Sigmoid colon (tissue), 7 donors: ENCODE results near the gene TSPAN9. TPM values are rescaled to one million over a fixed set of nuclear protein-coding genes. Genes with fewer than 3 reads are reported as not detected.

Experiments
- DNase-seq: peaks from one replicate; pipeline ENCODE4 v3.0.0-alpha.2; 2019
- H3K27ac ChIP-seq, 4 donors: fragments of 200-600 bp; sonication (generic); one replicate each; pipeline ENCODE4 v1.5.1; 2016 to 2019; ENCODE audit warnings: mild to moderate bottlenecking in 1 of 4
- H3K27me3 ChIP-seq, 3 donors: fragments of 200-600 bp; sonication (generic); one replicate each; pipeline ENCODE4 v1.5.1; 2019; ENCODE audit warnings: mild to moderate bottlenecking in 1 of 3
- H3K36me3 ChIP-seq, 4 donors: fragments of 200-600 bp; sonication (generic); one replicate each; pipeline ENCODE4 v1.5.1; 2016 to 2019
- H3K4me1 ChIP-seq, 4 donors: fragments of 200-600 bp; sonication (generic); one replicate each; pipeline ENCODE4 v1.5.1; 2017 to 2019
- H3K4me3 ChIP-seq, 4 donors: fragments of 200-600 bp; sonication (generic); one replicate each; pipeline ENCODE4 v1.5.1; 2017 to 2019; ENCODE audit warnings: mild to moderate bottlenecking in 2 of 4, moderate library complexity in 1 of 4
- H3K9me3 ChIP-seq, 4 donors: fragments of 200-600 bp in 3 of 4; sonication (generic) in 3 of 4; one replicate each; pipeline versions ENCODE4 v1.5.1 to v1.6.1; 2013 to 2019
- EP300 ChIP-seq, 4 donors: sonication (generic); formaldehyde crosslinking; IDR thresholded peaks; one replicate each; pipeline ENCODE4 v1.6.1; 2017; ENCODE audit warnings: antibody characterized with exemption in 4 of 4
- POLR2A ChIP-seq, 2 donors: fragments of 450-650 bp; IDR thresholded peaks; one replicate each; pipeline ENCODE4 v1.6.1; 2016; ENCODE audit warnings: antibody characterized with exemption in 2 of 2, mild to moderate bottlenecking in 2 of 2, moderate library complexity in 2 of 2
- POLR2AphosphoS5 ChIP-seq, 4 donors: sonication (generic); formaldehyde crosslinking; IDR thresholded peaks; one replicate each; pipeline ENCODE4 v1.6.1; 2017; ENCODE audit warnings: antibody characterized with exemption in 4 of 4
- WGBS, 2 donors: extraction: QIAGEN DNeasy Blood & Tissue Kit; methylation state at CpG; one replicate each; pipeline ENCODE4 v1.1.7; 2013; 5-methylcytosine and 5-hydroxymethylcytosine counted together
- intact Hi-C: fragments of 100-400 bp; cut with DNase I; formaldehyde crosslinking; loops from one replicate; pipeline ENCODE4 v1.15.1; 2023
- polyA plus RNA-seq, 3 donors: library from polyadenylated mRNA; stranded (reverse); fragments of 200-250 nt; gene quantifications; one replicate each; pipeline ENCODE4 v1.2.3, GENCODE V29; 2013
- total RNA-seq, 4 donors: library from RNA; depleted of rRNA; stranded (reverse); fragments of >200 nt; gene quantifications; one replicate each; pipeline ENCODE4 v1.1.0, GENCODE V29; 2016
- TF ChIP-seq, protein P1 (sequence below), 4 experiments: fragments of 450-650 bp in 3 of 4; fragments of 200-600 bp in 1 of 4; IDR thresholded peaks; one replicate each; pipeline ENCODE4 v1.5.1; 2016 to 2019; ENCODE audit warnings: antibody characterized with exemption in 4 of 4, mild to moderate bottlenecking in 3 of 4, moderate library complexity in 2 of 4
- donor health status: healthy with polysubstance abuse.
- donor health status: Bipolar disorder and iron deficiency.
- donor health status: healthy.

Gene TSPAN9
- total and polyA plus RNA-seq, 7 donors = 0.92 to 28.0 (median 18.2) TPM

DNA sequence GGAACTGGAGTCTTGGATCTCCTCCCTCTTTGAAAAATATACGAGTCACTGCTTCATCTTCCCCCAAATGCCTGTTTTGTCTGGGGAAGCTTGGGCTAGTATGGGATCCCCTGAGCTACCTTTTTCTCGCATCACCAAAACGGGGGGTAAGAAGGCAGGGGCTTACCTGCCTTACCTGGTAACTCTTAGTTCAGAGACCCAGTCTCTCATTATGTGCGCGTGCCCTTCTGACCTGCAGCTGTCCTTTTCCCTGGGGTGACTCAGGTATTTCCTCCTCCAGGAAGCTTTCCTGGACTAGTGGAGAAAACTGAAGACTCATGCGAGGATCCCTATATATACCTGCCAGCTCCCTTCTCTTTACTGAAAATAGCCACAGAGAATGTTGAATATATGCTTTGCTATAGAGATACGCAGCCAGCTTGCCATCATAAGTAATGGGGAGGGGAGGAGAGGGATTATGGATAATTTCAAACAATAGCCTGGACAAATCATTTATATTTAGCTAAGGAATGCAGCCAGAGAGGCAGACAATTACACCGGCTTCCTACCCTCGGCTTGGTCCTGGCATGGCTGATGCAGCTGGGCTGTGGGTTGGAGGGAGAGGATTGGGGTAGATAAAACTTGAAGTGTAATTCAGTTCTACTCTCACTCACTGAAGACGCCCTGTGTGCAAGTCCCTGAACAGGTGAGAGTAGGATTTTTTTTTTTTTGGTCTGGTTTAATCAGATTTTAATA is 1.1 kb downstream of the TSPAN9 start:
- H3K27ac ChIP-seq = peak overlapping the region; percentile 88 to 95 (median 94)
- H3K4me3 ChIP-seq = peak overlapping the region; percentile 81 to 97 (median 90)
- no peaks in the 10 kb centered on the region for H3K9me3 ChIP-seq
- intact Hi-C loops = loop anchor here (5.0 to 10.0 kb wide), 2 partner anchors 59 to 1197 kb away; partner anchors contain the start of gene CCND2
- H3K27me3 ChIP-seq = no peaks in the 10 kb centered on the region
- no peak for DNase-seq
- H3K36me3 ChIP-seq = no peaks in the 10 kb centered on the region
- 61 to 63% methylated on average over 10 of the region's 10 CpGs for WGBS, 2 donors
- TF ChIP-seq EP300 (IDR thresholded peaks at IDR 0.05) (no peak), POLR2AphosphoS5 (IDR thresholded peaks at IDR 0.05) (no peak), POLR2A (IDR thresholded peaks at IDR 0.05) (no peak)
- TF ChIP-seq, protein P1, sequence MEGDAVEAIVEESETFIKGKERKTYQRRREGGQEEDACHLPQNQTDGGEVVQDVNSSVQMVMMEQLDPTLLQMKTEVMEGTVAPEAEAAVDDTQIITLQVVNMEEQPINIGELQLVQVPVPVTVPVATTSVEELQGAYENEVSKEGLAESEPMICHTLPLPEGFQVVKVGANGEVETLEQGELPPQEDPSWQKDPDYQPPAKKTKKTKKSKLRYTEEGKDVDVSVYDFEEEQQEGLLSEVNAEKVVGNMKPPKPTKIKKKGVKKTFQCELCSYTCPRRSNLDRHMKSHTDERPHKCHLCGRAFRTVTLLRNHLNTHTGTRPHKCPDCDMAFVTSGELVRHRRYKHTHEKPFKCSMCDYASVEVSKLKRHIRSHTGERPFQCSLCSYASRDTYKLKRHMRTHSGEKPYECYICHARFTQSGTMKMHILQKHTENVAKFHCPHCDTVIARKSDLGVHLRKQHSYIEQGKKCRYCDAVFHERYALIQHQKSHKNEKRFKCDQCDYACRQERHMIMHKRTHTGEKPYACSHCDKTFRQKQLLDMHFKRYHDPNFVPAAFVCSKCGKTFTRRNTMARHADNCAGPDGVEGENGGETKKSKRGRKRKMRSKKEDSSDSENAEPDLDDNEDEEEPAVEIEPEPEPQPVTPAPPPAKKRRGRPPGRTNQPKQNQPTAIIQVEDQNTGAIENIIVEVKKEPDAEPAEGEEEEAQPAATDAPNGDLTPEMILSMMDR (IDR thresholded peaks at IDR 0.05) = no peak
- peaks cover 0 to 26% (median 24%) of the 10 kb centered on the region in 4 donors for H3K4me1 ChIP-seq

DNA sequence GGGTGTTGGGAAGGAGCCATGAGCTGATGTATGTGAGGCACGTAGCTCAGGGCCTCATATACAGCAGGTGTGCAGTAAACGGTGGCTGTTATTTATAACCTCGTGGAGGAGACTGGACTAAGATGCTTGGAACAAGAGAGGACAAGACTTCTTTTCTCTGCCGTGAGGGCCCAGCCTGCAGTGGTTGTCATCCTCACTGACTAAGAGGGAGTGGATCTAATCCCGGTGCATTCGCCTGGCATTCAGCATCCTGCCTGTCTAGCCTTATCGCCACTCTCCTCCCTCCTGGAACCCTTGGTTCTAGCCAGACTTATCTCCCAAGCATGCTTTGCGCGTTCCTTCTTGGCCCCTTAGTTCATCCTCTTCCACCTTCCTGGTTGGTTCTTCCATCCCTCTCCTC is 3.9 kb downstream of the TSPAN9 start:
- Histone ChIP-seq H3K4me3 (no peak overlapping the region), H3K36me3 (peaks cover 0 to 7% (median 2%) of the 10 kb centered on the region in 4 donors), H3K9me3 (no peaks in the 10 kb centered on the region), H3K27me3 (no peaks in the 10 kb centered on the region), H3K27ac (no peak overlapping the region), H3K4me1 (peaks cover 0 to 18% (median 14%) of the 10 kb centered on the region in 4 donors)
- intact Hi-C loops = no loop called here
- 78 to 85% methylated on average over 9 of the region's 9 CpGs for WGBS, 2 donors
- TF ChIP-seq EP300 (IDR thresholded peaks at IDR 0.05) (no peak), POLR2A (IDR thresholded peaks at IDR 0.05) (no peak)
- TF ChIP-seq, protein P1 (IDR thresholded peaks at IDR 0.05) = no peak
- DNase-seq = no peak

DNA sequence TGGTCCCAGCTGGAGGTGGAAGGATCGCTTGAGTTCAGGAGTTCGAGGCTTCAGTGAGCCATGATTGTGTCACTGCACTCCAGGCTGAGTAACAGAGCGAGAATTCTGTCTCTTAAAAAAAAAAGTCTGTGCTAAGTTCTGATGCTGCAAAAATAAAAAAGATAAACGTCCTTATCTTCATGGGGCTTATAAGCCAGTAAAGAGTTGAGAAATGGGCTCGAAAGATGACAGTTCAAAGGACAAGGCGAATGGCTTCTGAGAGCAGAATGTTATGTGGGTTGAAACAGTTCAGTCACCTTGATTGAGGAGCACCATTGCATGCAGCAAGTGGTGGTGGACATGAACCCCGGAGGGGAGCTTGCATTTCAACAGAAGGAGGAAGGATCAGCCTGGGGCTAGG is 4.7 kb downstream of the TSPAN9 start:
- WGBS, 2 donors = 50 to 71% methylated on average over 7 of the region's 7 CpGs
- peaks cover 0 to 7% (median 2%) of the 10 kb centered on the region in 4 donors for H3K36me3 ChIP-seq
- H3K27me3 ChIP-seq = no peaks in the 10 kb centered on the region
- H3K9me3 ChIP-seq = no peaks in the 10 kb centered on the region
- DNase-seq = no peak
- no peak overlapping the region for H3K27ac ChIP-seq
- TF ChIP-seq EP300 (IDR thresholded peaks at IDR 0.05) (no peak), POLR2AphosphoS5 (IDR thresholded peaks at IDR 0.05) (no peak), POLR2A (IDR thresholded peaks at IDR 0.05) (no peak)
- TF ChIP-seq, protein P1 (IDR thresholded peaks at IDR 0.05) = no peak
- H3K4me1 ChIP-seq = peaks cover 0 to 10% (median 7%) of the 10 kb centered on the region in 4 donors
- intact Hi-C loops = no loop called here
- H3K4me3 ChIP-seq = no peak overlapping the region

DNA sequence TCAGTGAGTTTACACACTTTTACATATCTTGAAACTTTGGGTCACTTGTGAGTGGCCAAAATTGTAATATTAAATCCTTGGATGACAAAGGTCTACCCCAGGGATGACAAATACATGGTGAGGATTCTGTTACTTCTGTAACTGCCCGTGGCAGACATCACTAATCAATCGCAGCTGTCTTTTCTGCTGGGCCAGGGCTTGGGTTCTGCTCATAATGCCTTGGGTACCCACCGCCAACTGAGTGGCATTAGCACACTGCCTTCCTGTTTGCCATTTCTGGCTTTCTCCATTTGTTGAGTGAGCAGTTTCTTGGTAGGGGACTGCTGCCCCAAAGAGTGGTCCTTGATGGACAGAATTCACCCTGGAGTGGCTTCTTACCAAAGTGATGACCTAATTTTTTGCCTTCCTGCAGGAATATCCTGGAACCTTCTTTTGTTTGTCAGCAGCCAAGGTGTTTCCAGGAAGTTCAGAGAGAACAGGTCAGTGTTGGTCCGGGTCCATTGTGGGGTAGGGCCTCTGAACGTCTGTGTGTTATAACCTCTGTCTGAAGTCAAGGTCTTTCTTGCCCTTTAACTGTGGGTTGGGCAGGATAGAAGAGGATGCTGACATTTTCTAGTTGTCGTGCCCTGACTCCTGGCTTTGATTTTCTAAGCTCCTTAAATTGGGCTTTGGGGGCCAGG is 6.2 kb downstream of the TSPAN9 start:
- Histone ChIP-seq H3K27me3 (no peaks in the 10 kb centered on the region), H3K9me3 (no peaks in the 10 kb centered on the region), H3K4me3 (no peak overlapping the region), H3K36me3 (peaks cover 0 to 7% (median 2%) of the 10 kb centered on the region in 4 donors), H3K4me1 (peaks cover 0 to 2% (median 2%) of the 10 kb centered on the region in 4 donors), H3K27ac (peak overlapping the region in 1 of 4 donors; percentile 32)
- TF ChIP-seq, protein P1 (IDR thresholded peaks at IDR 0.05) = no peak
- TF ChIP-seq EP300 (IDR thresholded peaks at IDR 0.05) = no peak
- no peak for TF ChIP-seq POLR2A (IDR thresholded peaks at IDR 0.05)
- TF ChIP-seq POLR2AphosphoS5 (IDR thresholded peaks at IDR 0.05) = no peak
- no peak for DNase-seq
- WGBS, 2 donors = 59 to 71% methylated on average over 6 of the region's 6 CpGs
- intact Hi-C loops = no loop called here
